Measurements from ENCODE around the gene ITPK1. TPM values are rescaled to one million over a fixed set of nuclear protein-coding genes. Genes with fewer than 3 reads are reported as not detected.

The ITPK1 gene
- total RNA-seq, 1 experiment from 2014 or later = 183 TPM

- DNase-seq (ENCODE audit: extremely low read depth, low read depth) = no peak
Measured at GRCh38 chr14:92930737-92931602, 184.8 kb downstream of the ITPK1 start.

DNA sequence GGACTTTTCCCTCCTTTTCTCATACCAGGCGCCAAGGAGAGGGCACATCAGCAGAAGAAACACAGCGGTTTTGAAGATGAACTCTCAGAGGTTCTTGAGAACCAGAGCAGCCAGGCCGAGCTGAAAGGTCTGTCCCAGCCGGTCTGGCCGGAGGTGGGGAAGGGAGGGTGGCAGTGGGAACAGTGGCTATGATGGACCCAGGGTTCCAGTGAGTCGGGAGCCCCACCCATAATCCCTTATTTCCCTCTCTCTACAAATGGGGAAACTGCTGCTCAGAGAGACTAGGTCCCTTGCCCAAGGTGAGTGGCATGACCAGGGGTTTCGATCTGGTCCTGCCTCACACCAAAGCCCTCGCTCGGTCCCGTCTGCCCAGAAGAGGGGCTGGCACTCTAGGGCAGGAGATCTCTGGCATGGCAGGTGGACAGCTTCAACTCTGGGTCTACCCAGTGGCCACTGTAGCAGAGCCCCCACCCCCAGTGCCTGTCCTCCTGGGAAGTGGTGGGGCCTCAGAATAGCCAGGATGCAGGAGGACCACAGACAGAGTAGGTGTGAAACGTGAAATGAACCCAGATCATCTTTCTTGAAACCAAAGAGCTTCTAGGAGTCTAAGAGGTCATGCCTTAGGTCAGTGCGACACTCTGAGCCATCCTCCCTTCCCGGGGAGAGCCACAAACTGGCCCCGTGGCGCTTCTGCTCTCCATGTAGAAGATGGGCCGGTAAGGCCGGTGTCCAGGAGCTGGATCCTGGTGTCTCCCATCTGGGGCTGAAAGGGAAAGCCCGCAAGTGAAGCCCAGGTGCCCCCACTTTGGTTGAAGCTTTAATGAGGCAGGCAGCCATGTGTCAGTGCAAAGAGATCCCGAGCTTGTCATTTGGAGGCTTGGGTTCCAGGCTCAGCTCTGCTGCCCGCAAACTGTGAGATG, 185.8 kb downstream of the ITPK1 start:
- DNase-seq (ENCODE audit: extremely low read depth, low read depth) = no peak

- no peak for DNase-seq (ENCODE audit: extremely low read depth, low read depth)
Measured at GRCh38 chr14:92928961-92929688, 186.6 kb downstream of the ITPK1 start.

- DNase-seq (ENCODE audit: extremely low read depth, low read depth) = no peak
Measured at GRCh38 chr14:92928258-92928629, 187.5 kb downstream of the ITPK1 start.

DNA sequence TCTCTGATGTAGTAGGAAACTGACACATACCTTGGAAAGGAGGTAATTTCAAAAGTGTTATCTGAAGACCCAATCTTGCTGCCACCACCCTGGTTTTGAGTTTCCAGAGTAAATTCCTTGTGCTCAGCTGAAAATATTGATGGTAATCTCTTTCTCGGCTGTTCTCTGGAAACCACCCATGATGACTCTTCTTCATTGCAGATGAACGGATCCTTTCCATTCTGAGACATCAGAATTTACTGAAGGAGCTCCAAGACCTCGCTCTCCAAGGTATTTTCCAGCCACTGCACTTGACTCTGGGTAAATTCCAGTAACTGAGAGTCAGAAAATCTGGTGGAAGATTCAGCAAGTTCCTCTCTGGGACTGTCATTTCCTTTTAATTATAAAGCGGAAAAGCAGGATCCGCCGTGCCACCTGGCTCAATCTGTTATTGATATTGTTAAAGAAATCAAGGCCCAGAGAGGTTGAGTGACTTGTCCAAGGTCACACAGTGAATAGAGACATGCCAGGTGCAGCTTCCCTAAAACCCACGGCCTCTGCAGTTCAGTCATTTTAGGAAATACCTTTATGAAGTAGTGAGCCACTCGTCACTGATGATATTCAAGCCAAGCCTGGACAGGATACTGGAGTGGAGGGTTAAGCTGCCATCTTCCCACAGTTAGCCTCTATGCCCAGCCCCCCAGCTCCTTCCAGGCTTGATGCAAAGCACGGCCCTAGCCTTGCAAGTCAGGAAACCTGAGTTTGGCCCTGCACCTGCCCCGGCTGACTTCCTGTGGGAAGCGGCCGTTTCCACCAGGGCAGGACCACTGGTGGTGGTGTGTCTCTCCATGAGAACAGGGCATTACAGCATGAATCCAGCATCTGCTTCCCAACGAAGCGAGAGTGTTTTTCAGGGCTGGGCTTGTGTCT, 188.1 kb downstream of the ITPK1 start:
- DNase-seq (ENCODE audit: extremely low read depth, low read depth) = no peak

- DNase-seq (ENCODE audit: extremely low read depth, low read depth) = no peak
Measured at GRCh38 chr14:92926931-92927330, 188.8 kb downstream of the ITPK1 start.

- DNase-seq (ENCODE audit: extremely low read depth, low read depth) = no peak
Measured at GRCh38 chr14:92926180-92926845, 189.4 kb downstream of the ITPK1 start.

GRCh38 chr14:92925446-92925845, 190.3 kb downstream of the ITPK1 start:
- DNase-seq (ENCODE audit: extremely low read depth, low read depth) = no peak

- no peak for DNase-seq (ENCODE audit: extremely low read depth, low read depth)
Measured at GRCh38 chr14:92924247-92924646, 191.5 kb downstream of the ITPK1 start.

GRCh38 chr14:92923744-92924103, 192.0 kb downstream of the ITPK1 start:
- DNase-seq (ENCODE audit: extremely low read depth, low read depth) = no peak

DNA sequence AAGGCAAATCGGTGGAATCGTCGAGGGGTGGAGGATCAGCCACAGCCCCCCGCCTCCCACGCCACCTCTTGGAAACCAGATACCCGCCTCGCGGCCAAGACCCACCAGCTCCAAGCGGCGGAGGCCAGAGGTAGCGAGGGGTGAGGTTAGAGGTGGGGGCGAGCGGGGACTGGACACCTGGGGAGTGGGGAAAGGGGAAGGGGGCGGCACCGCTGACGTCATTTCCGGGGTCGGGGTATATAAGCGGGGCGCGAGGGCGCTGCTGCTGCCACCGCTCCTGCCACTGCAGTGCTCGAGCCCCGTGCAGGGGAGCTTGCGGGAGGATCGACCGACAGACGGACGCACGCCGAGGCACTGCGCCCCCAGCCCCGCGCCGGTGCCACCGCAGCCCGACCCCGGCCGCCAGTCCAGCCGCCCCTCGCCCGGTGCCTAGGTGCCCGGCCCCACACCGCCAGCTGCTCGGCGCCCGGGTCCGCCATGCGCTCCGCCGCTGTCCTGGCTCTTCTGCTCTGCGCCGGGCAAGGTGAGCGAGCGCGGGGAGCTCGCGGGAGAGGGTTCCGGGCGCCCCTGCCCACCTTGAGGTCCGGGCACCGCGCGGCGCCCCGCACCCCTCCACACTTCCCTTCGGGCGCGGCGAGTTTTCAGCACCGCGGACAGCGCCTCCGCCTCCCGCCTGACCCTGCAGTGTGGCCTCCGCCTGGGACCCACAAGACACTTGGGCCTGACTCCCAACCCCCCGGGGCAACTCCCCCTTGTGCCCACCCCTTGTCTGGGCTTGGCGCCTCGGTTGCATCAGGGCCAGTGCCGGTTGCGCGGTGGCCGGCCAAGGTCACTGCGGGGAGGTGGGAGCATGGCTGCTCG, 192.6 kb downstream of the ITPK1 start, which contains the start of gene CHGA:
TSS of gene CHGA (plus strand) at position 268 of the 861 bp plus-strand sequence. CDS start at position 478, 210 bp downstream.
- DNase-seq (ENCODE audit: extremely low read depth, low read depth) = peak; percentile 58

GRCh38 chr14:92922155-92922735, 193.5 kb downstream of the ITPK1 start:
- peak; percentile 48 for DNase-seq (ENCODE audit: extremely low read depth, low read depth)

DNA sequence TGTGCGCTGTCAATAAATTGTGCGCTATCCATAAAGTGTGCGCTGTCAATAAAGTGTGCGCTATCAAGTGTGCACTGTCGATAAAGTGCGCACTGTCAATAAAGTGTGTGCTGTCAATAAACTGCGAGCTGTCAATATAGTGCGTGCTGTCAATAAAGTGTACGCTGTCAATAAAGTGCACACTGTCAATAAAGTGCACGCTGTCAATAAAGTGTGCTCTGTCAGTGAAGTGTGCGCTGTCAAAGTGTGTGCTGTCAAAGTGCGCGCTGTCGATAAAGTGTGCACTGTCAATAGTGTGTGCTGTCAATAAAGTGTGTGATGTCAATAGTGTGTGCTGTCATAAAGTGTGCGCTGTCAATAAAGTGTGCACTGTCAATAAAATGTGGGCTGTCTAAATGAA, 195.7 kb downstream of the ITPK1 start:
- no peak for DNase-seq (ENCODE audit: extremely low read depth, low read depth)

DNA sequence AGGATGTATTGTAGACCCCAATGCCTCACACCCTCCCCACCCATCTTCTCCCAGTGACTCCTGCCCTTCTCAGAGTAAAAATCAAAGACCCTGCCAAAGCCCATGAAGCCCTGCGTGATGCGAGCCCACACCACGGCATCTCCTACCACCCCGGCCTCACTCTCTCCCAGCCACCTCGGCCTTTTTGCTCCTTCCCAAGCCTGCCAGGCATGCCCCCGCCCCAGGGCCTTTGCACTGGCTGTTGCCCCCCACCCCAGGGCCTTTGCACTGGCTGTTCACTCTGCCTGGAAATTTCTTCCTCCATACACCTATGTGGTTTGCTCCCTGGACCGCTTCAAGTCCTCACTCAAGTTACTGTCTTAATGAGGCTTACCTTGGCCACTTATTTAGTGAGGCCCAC, 197.8 kb downstream of the ITPK1 start:
- DNase-seq (ENCODE audit: extremely low read depth, low read depth) = no peak

DNA sequence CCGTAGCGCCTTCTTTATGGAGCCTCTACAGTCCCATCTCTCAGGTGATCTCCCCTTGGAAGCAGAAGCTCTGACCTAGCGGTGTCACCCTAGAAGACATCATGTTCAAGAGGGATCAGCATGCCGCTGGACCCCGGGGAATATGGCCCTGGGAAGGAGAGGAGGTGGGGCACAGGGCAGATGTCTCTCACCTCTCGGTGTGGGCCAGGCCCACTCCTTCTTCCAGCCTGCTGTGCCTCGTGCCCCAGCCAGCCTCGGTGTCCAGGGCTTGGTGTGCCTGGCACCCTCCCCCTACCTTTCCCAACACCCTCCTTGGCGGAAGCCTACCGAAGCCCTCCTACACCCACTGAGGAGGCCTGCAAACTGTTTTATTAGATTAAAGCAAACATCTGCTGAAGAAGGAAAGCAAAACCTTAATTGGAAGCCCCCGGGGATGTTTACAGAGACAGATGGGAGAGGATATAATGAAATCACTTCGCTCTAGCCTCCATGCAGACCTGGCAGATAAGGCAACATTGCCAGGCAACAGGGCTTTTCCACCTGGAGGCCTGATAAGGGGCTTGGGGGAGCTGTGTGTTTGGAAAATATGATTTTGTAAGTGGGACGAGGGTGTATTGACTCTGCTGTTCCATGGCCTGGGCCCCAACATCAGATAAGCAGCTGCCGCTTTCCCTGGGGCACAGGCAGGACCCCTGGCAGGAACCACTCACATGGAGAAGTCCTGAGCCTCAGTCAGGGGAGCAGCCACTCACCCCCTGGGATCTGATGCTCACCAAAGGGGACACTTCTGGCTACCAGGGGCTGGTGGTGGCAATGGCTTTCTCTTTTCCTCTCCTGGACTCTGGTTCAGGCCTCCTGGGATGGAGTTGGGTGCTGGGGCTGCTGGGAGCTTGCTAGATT, 198.4 kb downstream of the ITPK1 start:
- no peak for DNase-seq (ENCODE audit: extremely low read depth, low read depth)

DNA sequence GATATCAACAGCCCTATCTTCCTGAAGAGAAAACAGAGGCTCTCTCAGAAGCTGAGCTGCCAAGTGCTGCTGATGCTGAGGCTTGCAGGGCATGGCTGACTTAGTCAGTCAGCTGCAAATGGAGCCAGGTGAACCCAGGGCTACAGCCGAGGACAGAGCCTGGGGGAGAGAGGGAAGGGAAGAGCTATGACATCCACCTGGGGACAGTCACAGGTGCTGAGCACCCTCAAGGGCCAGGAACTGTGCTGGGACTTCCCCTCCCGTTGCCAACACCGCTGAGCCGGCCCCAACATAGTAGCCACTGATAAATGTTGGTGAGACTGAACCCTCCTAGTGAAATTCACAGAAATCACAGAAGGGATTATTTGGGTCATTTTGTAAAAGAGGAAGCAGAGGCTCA, 199.5 kb downstream of the ITPK1 start:
- no peak for DNase-seq (ENCODE audit: extremely low read depth, low read depth)

- DNase-seq (ENCODE audit: extremely low read depth, low read depth) = no peak
Measured at GRCh38 chr14:92914087-92914656, 201.6 kb downstream of the ITPK1 start.
